ENCODE results near the gene OXCT2.
"Not testable (repeated sequence)": the region's sequence is repeated elsewhere in the genome, so short reads cannot be mapped to it uniquely, and the experiment has no call there.

DNA sequence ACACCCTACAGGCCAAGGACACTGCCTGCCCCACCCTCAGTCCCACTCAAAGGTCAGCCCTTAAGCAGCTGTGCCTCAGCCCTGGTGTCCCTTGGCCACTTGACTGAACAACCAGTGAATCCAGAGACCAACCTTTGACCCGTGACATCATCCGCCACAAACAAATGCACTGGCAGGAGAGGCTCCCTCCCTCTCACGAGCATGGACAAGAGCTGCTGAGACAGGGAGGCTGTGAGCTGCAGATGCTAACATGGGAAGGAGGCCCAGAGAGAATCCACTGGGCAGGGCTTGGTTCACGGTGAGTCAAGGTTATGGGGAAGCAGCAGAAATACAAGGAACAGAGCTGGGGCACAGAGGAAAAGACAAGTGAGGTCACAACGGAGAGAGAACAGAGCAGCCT lies 4.7 kb downstream of the OXCT2 start:
- not testable (repeated sequence) for TF ChIP-seq CTCF, POLR2A (IDR thresholded peaks at IDR 0.05)
